ENCODE data around the gene BMP10.

GRCh38 chr2:68847751-68848150, 23.4 kb downstream of the BMP10 start:
- TF ChIP-seq EZH2 (IDR thresholded peaks at IDR 0.05; ENCODE audit: low read length, missing control alignments) (no peak), CTCF (conservative IDR thresholded peaks at IDR 0.05 in 1 of 2, IDR thresholded peaks at IDR 0.05 in 1 of 2; ENCODE audit: low read depth in 1 of 2, low read length in 2 of 2) (no peak)
